Coronary artery (tissue), 2 donors: ENCODE data around the gene CORO2B.

Source experiments
- DNase-seq: peaks from one replicate; pipeline ENCODE4 v3.0.0-alpha.2; 2017; ENCODE audit warnings: low spot score
- H3K27ac ChIP-seq, 2 donors: fragments of 200-600 bp; sonication (generic); one replicate each; pipeline ENCODE4 v1.5.1; 2016 to 2019
- H3K4me3 ChIP-seq: fragments of 200-600 bp; sonication (generic); 2 replicates; pipeline ENCODE4 v1.5.1; 2016; ENCODE audit warnings: mild to moderate bottlenecking, moderate library complexity
- TF ChIP-seq, protein P1 (sequence below): fragments of 200-600 bp; sonication (generic); IDR thresholded peaks from one replicate; pipeline ENCODE4 v1.5.1; 2019; ENCODE audit warnings: antibody characterized with exemption

Gene CORO2B

GRCh38 chr15:68615301-68615700 is 36.5 kb downstream of the CORO2B start:
- TF ChIP-seq, protein P1, sequence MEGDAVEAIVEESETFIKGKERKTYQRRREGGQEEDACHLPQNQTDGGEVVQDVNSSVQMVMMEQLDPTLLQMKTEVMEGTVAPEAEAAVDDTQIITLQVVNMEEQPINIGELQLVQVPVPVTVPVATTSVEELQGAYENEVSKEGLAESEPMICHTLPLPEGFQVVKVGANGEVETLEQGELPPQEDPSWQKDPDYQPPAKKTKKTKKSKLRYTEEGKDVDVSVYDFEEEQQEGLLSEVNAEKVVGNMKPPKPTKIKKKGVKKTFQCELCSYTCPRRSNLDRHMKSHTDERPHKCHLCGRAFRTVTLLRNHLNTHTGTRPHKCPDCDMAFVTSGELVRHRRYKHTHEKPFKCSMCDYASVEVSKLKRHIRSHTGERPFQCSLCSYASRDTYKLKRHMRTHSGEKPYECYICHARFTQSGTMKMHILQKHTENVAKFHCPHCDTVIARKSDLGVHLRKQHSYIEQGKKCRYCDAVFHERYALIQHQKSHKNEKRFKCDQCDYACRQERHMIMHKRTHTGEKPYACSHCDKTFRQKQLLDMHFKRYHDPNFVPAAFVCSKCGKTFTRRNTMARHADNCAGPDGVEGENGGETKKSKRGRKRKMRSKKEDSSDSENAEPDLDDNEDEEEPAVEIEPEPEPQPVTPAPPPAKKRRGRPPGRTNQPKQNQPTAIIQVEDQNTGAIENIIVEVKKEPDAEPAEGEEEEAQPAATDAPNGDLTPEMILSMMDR, result no peak
- Histone ChIP-seq H3K4me3 (no peak overlapping the region), H3K27ac (peak overlapping the region; percentile 7 to 60)
- no peak for DNase-seq

DNA sequence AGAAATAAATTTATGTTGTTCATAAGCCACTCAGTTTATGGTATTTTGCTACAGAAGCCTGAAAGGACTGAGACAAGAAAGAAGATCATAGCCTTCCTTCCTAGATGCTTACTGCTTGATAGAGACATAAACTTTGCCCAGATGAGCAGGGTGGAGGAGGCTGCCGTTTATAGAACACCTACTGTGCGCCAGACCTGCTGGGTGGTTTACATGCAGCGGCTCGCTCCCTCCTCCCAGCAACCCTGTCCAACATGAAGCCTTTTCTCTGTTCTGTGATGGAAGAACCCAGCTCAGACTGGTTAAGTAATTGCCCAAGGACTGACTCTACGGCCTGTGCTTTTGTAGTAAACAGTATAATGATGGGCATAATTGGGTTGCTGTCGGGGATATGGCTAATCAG is 37.0 kb downstream of the CORO2B start:
- Histone ChIP-seq H3K27ac (peak overlapping the region in 1 of 2 donors; percentile 60), H3K4me3 (no peak overlapping the region)
- DNase-seq, result no peak
- TF ChIP-seq, protein P1, result no peak

- no peak overlapping the region for H3K27ac ChIP-seq
- TF ChIP-seq, protein P1, result no peak
- H3K4me3 ChIP-seq, result no peak overlapping the region
- no peak for DNase-seq
Observed at GRCh38 chr15:68616397-68616796, 37.6 kb downstream of the CORO2B start.

GRCh38 chr15:68617001-68617400 is 38.2 kb downstream of the CORO2B start:
- DNase-seq, result no peak
- peak overlapping the region in 1 of 2 donors; percentile 15 for H3K27ac ChIP-seq
- TF ChIP-seq, protein P1, result no peak
- no peak overlapping the region for H3K4me3 ChIP-seq

DNA sequence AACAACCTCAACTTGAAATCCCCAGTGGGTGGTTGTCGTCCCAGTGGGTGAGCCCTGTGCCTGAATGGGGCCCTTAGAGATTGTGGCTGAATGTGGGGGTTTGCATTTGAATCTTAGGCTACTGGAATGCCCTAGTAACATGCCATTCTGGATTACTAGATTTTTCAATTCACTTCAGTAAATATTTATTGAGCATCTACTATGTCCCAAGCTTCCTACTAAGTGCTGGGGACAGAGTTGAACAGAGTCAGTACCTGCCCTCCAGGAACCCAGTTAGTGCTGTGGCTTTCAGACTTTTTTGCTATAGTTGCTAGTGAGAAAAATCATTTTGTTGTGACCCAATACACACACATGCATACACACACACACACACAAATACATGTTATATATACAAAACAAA is 39.0 kb downstream of the CORO2B start:
- no peak overlapping the region for H3K4me3 ChIP-seq
- peak overlapping the region in 1 of 2 donors; percentile 15 for H3K27ac ChIP-seq
- no peak for DNase-seq
- TF ChIP-seq, protein P1, result no peak

GRCh38 chr15:68618394-68618793 is 39.6 kb downstream of the CORO2B start:
- Histone ChIP-seq H3K27ac (peak overlapping the region in 1 of 2 donors; percentile 64), H3K4me3 (no peak overlapping the region)
- DNase-seq, result no peak
- TF ChIP-seq, protein P1, result no peak

- no peak for DNase-seq
- Histone ChIP-seq H3K27ac (peak overlapping the region in 1 of 2 donors; percentile 64), H3K4me3 (no peak overlapping the region)
- TF ChIP-seq, protein P1, result no peak
Observed at GRCh38 chr15:68618908-68619698, 40.3 kb downstream of the CORO2B start.
